Amniotic epithelial cell (primary cell): ENCODE results near the gene ADGRF4.
"Not testable (repeated sequence)": the region's sequence is repeated elsewhere in the genome, so short reads cannot be mapped to it uniquely, and the experiment has no call there.

Experiments used
- DNase-seq: peaks from one replicate; pipeline ENCODE4 v3.0.0-alpha.2; 2010; ENCODE audit warnings: low read depth

The ADGRF4 gene

DNA sequence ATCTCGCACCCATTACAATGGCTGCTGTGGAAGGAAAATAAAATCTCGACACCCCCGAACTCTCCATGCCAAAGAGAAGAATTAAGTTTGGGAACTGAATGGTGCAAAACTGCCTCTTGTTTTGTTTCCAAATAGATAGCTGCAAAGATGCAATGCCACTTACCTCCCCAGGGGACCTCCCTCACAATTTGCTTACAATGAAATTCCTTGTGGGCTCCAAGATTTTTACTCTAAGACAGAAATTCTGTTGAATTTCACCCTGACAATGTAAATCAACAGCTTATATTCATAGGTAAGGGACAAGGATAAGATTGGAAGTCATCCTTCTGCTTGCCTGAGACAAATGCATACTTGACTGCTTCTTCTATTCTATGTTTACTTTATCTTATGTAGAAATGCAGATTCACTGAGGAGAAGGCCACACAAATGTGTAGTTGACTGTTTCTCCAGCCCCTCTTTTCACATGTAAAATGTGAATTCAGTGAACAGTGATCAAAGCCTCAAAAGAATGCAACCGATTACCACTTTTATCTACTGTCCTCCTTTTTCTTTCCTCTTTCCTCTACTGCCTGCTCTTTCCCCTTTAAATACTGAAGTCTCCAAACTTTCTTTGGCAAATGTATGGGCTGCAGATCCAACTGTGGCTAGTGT is 36.6 kb downstream of the ADGRF4 start:
- DNase-seq, result no peak

- DNase-seq, result no peak
Observed at GRCh38 chr6:47736083-47736700, 37.8 kb downstream of the ADGRF4 start.

- DNase-seq, result no peak
Observed at GRCh38 chr6:47737406-47737805, 39.0 kb downstream of the ADGRF4 start.

DNA sequence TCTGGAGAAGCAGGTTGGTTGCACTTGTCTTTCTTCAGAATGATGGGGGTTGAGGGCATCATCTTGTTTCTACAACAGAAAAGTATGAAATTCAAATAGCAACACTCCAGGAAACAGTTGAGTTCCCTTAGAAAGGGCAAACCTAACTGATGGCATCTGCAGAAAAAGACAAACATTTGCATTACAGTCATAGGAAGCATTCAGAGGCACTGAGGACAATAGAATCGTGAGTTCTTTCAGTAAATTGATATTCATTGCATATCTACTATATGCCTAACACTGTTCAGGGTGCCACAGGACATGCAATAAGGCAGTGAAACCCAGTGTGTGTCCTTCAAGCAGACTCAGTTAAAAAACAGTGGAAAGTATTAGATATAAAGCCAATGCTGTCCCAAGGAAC is 42.3 kb downstream of the ADGRF4 start:
- DNase-seq, result no peak

DNA sequence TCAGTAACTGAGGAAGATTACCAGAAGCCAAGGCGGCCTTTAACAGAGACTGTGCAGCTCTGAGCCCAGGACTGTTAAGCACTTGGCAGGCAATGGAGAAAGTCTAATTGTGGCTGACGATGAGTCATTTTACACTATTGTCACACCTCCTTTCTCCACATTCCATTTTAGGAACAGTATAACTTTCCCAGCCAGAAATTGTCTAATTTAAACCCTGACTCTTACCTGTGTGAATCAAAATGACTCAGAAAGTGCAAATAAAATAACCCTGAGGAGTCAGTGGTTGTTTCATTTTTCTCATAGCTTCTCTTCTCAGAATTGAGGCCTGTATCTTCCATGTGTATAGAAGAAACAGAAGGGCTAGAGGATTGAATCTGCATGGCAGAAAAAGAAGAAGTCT is 43.4 kb downstream of the ADGRF4 start:
- no peak for DNase-seq

- peak; percentile 47 for DNase-seq
Observed at GRCh38 chr6:47743744-47744143, 45.4 kb downstream of the ADGRF4 start.

DNA sequence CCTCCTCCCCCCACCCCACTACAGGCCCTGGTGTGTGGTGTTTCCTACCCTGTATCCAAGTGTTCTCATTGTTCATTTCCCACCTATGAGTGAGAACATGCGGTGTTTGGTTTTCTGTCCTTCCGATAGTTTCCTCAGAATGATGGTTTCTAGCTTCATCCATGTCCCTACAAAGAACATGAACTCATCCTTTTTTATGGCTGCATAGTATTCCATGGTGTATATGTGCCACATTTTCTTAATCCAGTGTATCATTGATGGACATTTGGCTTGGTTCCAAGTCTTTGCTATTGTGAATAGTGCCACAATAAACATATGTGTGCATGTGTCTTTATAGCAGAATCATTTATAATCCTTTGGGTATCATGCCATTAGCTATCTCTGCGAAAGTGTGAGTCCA is 46.9 kb downstream of the ADGRF4 start:
- not testable (repeated sequence) for DNase-seq

- no peak for DNase-seq
Observed at GRCh38 chr6:47749757-47750156, 51.4 kb downstream of the ADGRF4 start.

GRCh38 chr6:47752801-47753200 is 54.4 kb downstream of the ADGRF4 start:
- DNase-seq, result peak; percentile 20

DNA sequence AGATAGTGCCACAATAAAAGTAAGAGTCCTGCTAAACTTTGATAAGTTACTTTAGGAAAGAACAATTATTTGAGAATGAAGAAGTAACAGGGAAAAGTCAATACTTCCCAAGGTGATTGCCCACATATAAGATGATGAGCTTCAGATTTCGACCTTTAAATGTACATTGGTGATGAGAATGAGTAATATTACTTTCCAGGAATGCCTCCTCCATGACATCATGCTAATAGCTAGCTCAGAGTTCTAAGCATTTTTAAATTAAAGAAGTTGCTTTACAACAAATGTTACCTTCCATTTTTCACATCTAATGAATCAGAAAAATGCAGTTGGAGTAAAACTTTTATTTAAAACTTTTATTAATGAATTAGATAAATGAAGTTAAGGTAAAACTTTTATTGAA is 61.0 kb downstream of the ADGRF4 start:
- DNase-seq, result no peak

DNA sequence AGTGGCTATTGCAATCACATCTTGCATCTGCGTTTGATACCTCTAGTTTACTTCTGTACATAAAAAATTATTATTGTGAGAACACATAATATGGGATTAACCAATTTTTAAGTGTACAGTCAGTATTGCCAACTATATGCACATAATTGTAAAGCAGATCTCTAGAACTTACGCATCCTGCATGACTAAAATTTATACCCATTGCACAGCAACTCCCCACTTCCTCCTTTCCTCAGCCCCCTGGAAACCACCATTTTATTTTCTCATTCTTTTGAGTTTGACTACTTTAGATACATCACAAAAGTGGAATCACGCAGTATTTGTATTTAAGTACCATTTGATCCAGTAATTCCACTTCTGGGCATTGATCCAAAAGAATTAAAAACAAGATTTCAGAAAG is 64.1 kb downstream of the ADGRF4 start:
- DNase-seq, result no peak

DNA sequence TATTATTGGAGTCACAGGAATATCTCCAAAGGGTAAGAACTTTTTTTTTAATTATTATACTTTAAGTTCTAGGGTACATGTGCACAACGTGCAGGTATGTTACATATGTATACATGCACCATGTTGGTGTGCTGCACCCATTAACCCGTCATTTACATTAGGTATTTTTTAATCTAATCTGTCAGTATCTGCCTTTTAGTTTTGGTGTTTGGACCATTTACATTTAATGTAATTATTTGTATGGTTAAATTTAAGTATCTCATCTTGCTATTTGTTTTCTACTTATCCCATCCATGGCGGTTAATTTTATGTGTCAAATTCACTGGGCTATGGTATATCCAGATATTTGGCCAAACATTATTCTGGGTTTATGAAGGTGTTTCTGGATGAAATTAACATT is 68.1 kb downstream of the ADGRF4 start:
- DNase-seq, result no peak

DNA sequence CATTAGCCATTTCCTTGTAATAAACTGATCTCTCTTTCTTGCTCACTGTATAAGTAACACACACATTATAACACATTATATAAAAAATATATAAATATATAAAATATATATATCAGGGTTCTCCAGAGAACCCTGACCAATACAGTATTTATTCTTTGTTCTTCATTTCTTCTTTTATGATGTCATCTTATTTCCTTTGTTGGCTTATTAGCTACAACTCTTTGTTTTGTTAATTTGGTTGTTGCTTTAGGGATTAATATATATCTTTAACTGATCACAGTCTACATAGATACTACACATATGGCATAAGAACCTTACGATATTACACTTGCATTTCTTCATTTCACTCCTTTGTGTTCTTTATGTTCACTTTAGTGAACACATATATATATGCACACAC is 68.7 kb downstream of the ADGRF4 start:
- DNase-seq, result no peak

DNA sequence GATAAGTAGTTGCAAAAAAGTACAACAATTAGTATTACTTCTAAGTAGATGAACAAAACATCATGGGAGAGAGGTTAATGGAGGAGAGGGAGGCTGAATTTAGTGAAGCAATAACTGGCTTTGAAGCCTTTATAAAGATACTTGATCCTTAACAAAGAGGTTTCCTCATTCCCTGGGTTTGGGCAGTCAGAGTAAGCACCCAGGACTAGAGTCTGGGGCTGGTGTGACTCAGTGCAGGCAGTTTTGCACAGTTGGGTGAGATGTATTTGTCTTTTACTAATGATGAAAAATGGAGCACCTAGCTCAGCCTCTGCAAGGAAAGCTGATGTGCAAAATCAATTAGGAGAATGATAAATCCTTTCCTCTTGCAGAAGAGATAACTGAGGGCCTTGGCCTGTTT is 71.6 kb downstream of the ADGRF4 start:
- DNase-seq, result no peak
